ENCODE measurements around the gene RAI1. TPM values are rescaled to one million over a fixed set of nuclear protein-coding genes. Genes with fewer than 3 reads are reported as not detected.

The RAI1 gene
- total RNA-seq, 2 experiments from 2014 or later = 17.1 to 49.4 TPM

- Histone ChIP-seq H3K36me3 (ENCODE audit: insufficient read depth, low read length) (peaks cover 24% of the 10 kb centered on the region), H3K27ac (ENCODE audit: low read depth, low read length, poor library complexity, severe bottlenecking) (peak overlapping the region; percentile 88), H3K4me3 (ENCODE audit: low read depth, low read length, poor library complexity, severe bottlenecking) (peak overlapping the region; percentile 77), H2AFZ (ENCODE audit: low read length) (no peak overlapping the region; the same call in 1 of the 2 replicates), H3K4me2 (ENCODE audit: low read length) (peak overlapping the region; percentile 93), H4K20me1 (ENCODE audit: insufficient read depth, low read length) (no peaks in the 10 kb centered on the region), H3K9me2 (ENCODE audit: insufficient read depth, low read length) (no peaks in the 10 kb centered on the region), H3K9me3 (ENCODE audit: low read length) (no peaks in the 10 kb centered on the region), H3K79me2 (ENCODE audit: insufficient read depth, low read depth, low read length) (peaks cover 52% of the 10 kb centered on the region), H3K4me1 (ENCODE audit: insufficient read depth, low read length, poor library complexity, severe bottlenecking) (peaks cover 67% of the 10 kb centered on the region)
- intact Hi-C loops (cut with micrococcal nuclease; ENCODE audit: unreplicated experiment) = no loop called here
- TF ChIP-seq CTCF (conservative IDR thresholded peaks at IDR 0.05; ENCODE audit: low read length) (no peak), EZH2phosphoT487 (IDR thresholded peaks at IDR 0.05; ENCODE audit: borderline replicate concordance, low read depth, low read length) (no peak)
- DNase-seq (ENCODE audit: low spot score) = peak; percentile 34
- ChIA-PET POLR2A (interaction anchor here (0.9 to 1.3 kb wide), 6 partner anchors 11 to 76 kb away, joined by 3 to 5 read pairs (median 4); no protein-coding TSS in a partner anchor), CTCF (ENCODE audit: unreplicated experiment) (interaction anchor here (0.5 kb wide), 1 partner anchor 21 kb away, joined by 3 read pairs; no protein-coding TSS in a partner anchor)
- BruUV-seq (replicated peaks) = TSS peak; percentile 59
Measured at GRCh38 chr17:17833658-17834357, 152.6 kb downstream of the RAI1 start.

GRCh38 chr17:17834974-17835373 is 153.7 kb downstream of the RAI1 start:
- H3K79me2 ChIP-seq (ENCODE audit: insufficient read depth, low read depth, low read length) = peaks cover 51% of the 10 kb centered on the region
- peak overlapping the region; percentile 88 for H3K27ac ChIP-seq (ENCODE audit: low read depth, low read length, poor library complexity, severe bottlenecking)
- peak overlapping the region; percentile 93 for H3K4me2 ChIP-seq (ENCODE audit: low read length)
- no peaks in the 10 kb centered on the region for H3K9me2 ChIP-seq (ENCODE audit: insufficient read depth, low read length)
- ChIA-PET CTCF (ENCODE audit: unreplicated experiment) (interaction anchor here (0.7 to 1.1 kb wide), 2 partner anchors 13 to 19 kb away, joined by 3 to 4 read pairs; no protein-coding TSS in a partner anchor), POLR2A (interaction anchor here (1.0 to 2.5 kb wide), 5 partner anchors 8 to 44 kb away, joined by 3 to 10 read pairs (median 4); no protein-coding TSS in a partner anchor)
- no TSS peak for BruUV-seq (replicated peaks)
- H3K4me3 ChIP-seq (ENCODE audit: low read depth, low read length, poor library complexity, severe bottlenecking) = peak overlapping the region; percentile 77
- H2AFZ ChIP-seq (ENCODE audit: low read length) = no peak overlapping the region
- no peaks in the 10 kb centered on the region for H3K9me3 ChIP-seq (ENCODE audit: low read length)
- intact Hi-C loops (cut with micrococcal nuclease; ENCODE audit: unreplicated experiment) = no loop called here
- TF ChIP-seq EZH2phosphoT487 (IDR thresholded peaks at IDR 0.05; ENCODE audit: borderline replicate concordance, low read depth, low read length) = no peak
- no peak for TF ChIP-seq CTCF (conservative IDR thresholded peaks at IDR 0.05; ENCODE audit: low read length)
- peaks cover 69% of the 10 kb centered on the region for H3K4me1 ChIP-seq (ENCODE audit: insufficient read depth, low read length, poor library complexity, severe bottlenecking)
- H4K20me1 ChIP-seq (ENCODE audit: insufficient read depth, low read length) = no peaks in the 10 kb centered on the region
- DNase-seq (ENCODE audit: low spot score) = no peak
- H3K36me3 ChIP-seq (ENCODE audit: insufficient read depth, low read length) = peaks cover 24% of the 10 kb centered on the region

All from OCI-LY7 (cell line).